Activated CD8-positive, alpha-beta T cell treated with anti-CD3 and anti-CD28 coated beads, Interleukin-2, amount 10 ng/mL, durations not matched to agents 7 days and 5 days (primary cell): ENCODE results near the gene ARL2. TPM values are rescaled to one million over a fixed set of nuclear protein-coding genes. Genes with fewer than 3 reads are reported as not detected.
"Not testable (repeated sequence)": the region's sequence is repeated elsewhere in the genome, so short reads cannot be mapped to it uniquely, and the experiment has no call there.

ENCODE experiments used
- ATAC-seq: fragments of 150-1000 bp; cut with Tn5 transposase; one replicate; pipeline ENCODE4 v1.10.0; 2021; ENCODE audit warnings: moderate library complexity
- CTCF ChIA-PET: fragments of 350-600 bp; sonication (Branson Sonifier 250); formaldehyde crosslinking; loops from one replicate; lab custom pipeline; 2021; ENCODE audit warnings: antibody characterized with exemption; lab: Charles Lee
- POLR2A ChIA-PET: fragments of 350-600 bp; sonication (Branson Sonifier 250); formaldehyde crosslinking; loops from one replicate; lab custom pipeline; 2021; ENCODE audit warnings: antibody characterized with exemption; lab: Charles Lee
- DNase-seq: peaks from one replicate; pipeline ENCODE4 v3.0.0-alpha.2; 2020
- H3K27ac Mint-ChIP-seq: one replicate; pipeline ENCODE4 v1.8.0; 2021; ENCODE audit warnings: mild to moderate bottlenecking, mixed read lengths
- H3K27me3 Mint-ChIP-seq: one replicate; pipeline ENCODE4 v1.8.0; 2021; ENCODE audit warnings: low read depth, mixed read lengths
- H3K36me3 Mint-ChIP-seq: one replicate; pipeline ENCODE4 v1.8.0; 2021; ENCODE audit warnings: low read depth, mixed read lengths
- H3K4me1 Mint-ChIP-seq: one replicate; pipeline ENCODE4 v1.8.0; 2021; ENCODE audit warnings: low read depth, mixed read lengths
- H3K4me3 Mint-ChIP-seq: one replicate; pipeline ENCODE4 v1.8.0; 2021; ENCODE audit warnings: mild to moderate bottlenecking, mixed read lengths
- H3K9me3 Mint-ChIP-seq: one replicate; pipeline ENCODE4 v1.8.0; 2022; ENCODE audit warnings: mixed read lengths; ENCODE audit not compliant: insufficient read depth
- total RNA-seq, 2 experiments: library from RNA; stranded (reverse); gene quantifications; one replicate each; pipeline ENCODE4 v1.2.3, GENCODE V29; 2021

Gene ARL2
- total RNA-seq, 2 experiments from 2014 or later, result 69.1 to 79.2 TPM

DNA sequence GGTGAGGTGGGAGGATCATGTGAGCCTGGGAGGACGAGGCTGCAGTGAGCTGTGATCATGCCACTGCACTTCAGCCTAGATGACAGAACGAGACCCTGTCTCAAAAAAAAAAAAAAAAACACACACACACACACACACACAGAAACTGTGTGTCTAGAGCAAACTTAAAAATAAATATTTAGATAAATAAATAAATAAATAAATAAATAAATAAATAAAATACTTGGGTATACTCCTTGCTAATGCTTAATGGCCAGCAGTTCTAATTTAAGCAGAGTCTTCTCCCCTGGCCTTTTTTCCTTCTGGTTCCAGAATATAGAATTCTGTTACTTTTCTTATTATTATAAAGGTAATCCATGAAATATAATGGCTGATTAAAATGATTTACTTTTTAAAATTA is 5.1 kb upstream of the ARL2 start:
- no peak overlapping the region for H3K27ac Mint-ChIP-seq
- peaks cover 8% of the 10 kb centered on the region for H3K4me1 Mint-ChIP-seq
- no peak for DNase-seq
- no peaks in the 10 kb centered on the region for H3K36me3 Mint-ChIP-seq
- H3K4me3 Mint-ChIP-seq, result no peak overlapping the region
- ChIA-PET CTCF (interaction anchor here (1.3 kb wide), 1 partner anchor 12 kb away, joined by 7 read pairs; the partner anchor contains the start of gene BATF2), POLR2A (no interaction called here)
- no peaks in the 10 kb centered on the region for H3K9me3 Mint-ChIP-seq
- no peak for ATAC-seq
- H3K27me3 Mint-ChIP-seq, result no peaks in the 10 kb centered on the region

DNA sequence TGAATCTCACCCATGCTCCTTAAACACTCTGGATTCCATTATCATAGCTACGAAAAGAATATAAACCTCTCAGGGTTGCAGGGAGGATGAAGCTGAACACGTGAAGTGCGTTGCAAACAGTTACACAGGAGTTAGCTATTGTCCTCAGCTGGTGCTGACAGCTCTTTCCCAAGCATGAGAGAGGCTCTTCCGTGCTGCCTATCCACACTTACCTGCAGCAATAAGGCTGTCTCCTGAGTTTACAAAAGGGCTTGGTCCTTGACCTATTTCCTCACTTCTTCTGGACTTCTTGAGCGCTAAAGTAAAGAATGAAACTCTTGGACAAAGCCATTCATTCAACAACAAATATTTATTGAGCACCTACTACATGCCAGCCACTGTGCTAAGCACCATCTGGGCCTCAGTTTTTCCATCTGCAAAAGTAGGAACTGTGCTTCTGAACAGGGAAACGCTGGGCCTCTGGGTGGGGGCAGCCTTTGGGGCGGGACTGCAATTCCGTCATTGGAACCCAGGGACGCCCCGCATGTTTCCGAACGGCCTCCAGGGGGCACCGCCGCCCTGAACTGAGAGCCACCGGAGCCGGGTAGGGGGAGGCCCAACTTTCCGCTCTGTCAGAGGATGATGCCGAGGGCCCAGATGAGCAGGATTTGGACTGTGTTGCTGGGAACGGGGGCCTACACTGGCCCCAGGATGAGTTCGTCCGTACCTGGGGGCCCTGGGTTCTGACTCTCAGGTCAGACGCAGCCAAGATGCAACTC is 651 bp upstream of the ARL2 start:
- Mint-ChIP-seq H3K4me3 (peak overlapping the region; percentile 81), H3K4me1 (peaks cover 25% of the 10 kb centered on the region), H3K36me3 (peaks cover 19% of the 10 kb centered on the region), H3K9me3 (no peaks in the 10 kb centered on the region), H3K27ac (peak overlapping the region; percentile 94), H3K27me3 (no peaks in the 10 kb centered on the region)
- ChIA-PET CTCF (interaction anchor here (0.6 to 4.3 kb wide), 54 partner anchors 10 to 316 kb away, joined by 3 to 47 read pairs (median 5); partner anchors contain the start of genes BATF2, CDC42BPG, CDCA5 and FAU), POLR2A (interaction anchor here (0.5 to 3.2 kb wide), 12 partner anchors 13 to 239 kb away, joined by 3 to 14 read pairs (median 4); partner anchors contain the start of genes FAU, MRPL49, PPP2R5B and SAC3D1)
- ATAC-seq (peak; percentile 86), DNase-seq (peak; percentile 95)

DNA sequence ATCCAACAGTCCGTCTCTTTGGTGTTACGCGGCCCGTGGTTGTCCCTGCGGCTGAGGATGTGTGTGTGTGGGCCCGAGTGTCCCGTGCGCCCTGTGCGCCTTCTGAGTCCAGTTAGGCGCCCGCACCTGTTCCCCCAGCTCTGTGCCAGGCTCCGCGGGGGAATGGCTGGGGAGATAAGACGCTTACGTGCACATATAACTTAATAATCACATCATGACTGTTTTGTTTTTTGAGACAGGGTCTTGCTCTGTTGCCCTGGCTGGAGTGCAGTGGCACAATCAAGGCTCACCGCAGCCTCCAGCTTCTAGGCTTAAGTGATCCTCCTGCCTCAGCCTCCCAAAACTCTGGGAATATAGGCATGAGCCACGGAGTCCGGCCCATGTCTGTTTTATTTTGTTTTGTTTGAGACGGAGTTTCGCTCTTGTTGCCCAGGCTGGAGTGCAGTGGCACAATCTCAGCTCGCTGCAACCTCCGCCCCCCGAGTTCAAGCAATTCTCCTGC is 817 bp downstream of the ARL2 start:
- Mint-ChIP-seq H3K9me3 (no peaks in the 10 kb centered on the region), H3K4me1 (peaks cover 27% of the 10 kb centered on the region), H3K27me3 (no peaks in the 10 kb centered on the region), H3K27ac (peak overlapping the region; percentile 95), H3K36me3 (peaks cover 27% of the 10 kb centered on the region), H3K4me3 (peak overlapping the region; percentile 91)
- DNase-seq (no peak), ATAC-seq (no peak)
- ChIA-PET CTCF (interaction anchor here (0.7 to 4.3 kb wide), 35 partner anchors 12 to 240 kb away, joined by 3 to 47 read pairs (median 6); partner anchors contain the start of genes BATF2, CDC42BPG, CDCA5 and FAU), POLR2A (interaction anchor here (1.0 to 3.2 kb wide), 10 partner anchors 13 to 204 kb away, joined by 3 to 14 read pairs (median 6); partner anchors contain the start of genes CDCA5, FAU, MRPL49 and PPP2R5B)

DNA sequence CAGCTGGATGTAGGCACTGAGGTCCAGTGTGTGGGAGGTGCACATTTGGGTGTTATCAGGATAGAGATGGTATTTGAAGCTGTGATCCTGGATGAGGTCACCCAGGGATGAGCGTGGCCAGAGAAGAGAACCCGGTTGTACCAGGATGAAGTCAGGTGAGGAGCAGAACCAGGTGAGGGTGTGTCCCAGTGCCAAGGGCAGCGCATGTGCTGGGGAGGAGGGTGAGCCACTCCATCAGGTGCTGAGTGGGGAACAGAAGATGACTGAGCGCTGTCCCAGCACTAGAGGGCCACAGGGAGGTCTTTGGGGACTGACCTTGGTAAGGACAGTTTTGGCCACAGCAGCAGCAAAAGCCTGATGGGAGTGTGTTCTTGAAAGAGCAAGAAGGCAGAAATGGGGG is 2.7 kb downstream of the ARL2 start:
- Mint-ChIP-seq H3K4me1 (peaks cover 37% of the 10 kb centered on the region), H3K27me3 (no peaks in the 10 kb centered on the region), H3K27ac (peak overlapping the region; percentile 29), H3K4me3 (no peak overlapping the region), H3K9me3 (no peaks in the 10 kb centered on the region), H3K36me3 (peaks cover 33% of the 10 kb centered on the region)
- CTCF ChIA-PET, result no interaction called here
- ATAC-seq (no peak), DNase-seq (no peak)
- POLR2A ChIA-PET, result no interaction called here

DNA sequence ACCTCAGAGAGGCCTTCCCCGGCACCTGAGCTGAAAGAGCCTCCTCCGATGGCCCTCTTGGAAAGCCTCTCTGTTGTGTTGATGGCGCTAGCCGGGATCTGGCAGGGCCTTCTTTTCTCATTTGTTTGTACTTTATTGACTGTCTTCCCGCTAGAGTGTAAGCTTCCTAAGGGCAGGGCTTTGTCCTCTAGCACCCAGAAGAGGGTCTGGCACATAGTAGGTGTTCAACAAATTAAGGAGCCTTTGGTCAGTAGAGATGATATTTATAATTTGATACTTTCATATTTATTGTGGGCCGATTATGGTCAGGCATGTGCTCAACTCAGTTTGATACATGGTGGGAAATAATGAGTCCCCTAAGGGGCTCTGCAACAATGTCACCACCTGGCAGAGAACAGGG is 4.0 kb downstream of the ARL2 start:
- POLR2A ChIA-PET, result interaction anchor here (1.6 kb wide), 1 partner anchor 23 kb away, joined by 6 read pairs; the partner anchor contains the start of gene SAC3D1
- DNase-seq, result no peak
- peaks cover 38% of the 10 kb centered on the region for H3K36me3 Mint-ChIP-seq
- no peaks in the 10 kb centered on the region for H3K9me3 Mint-ChIP-seq
- CTCF ChIA-PET, result interaction anchor here (1.5 kb wide), 1 partner anchor 94 kb away, joined by 5 read pairs; the partner anchor contains the start of gene TM7SF2
- no peak for ATAC-seq
- H3K4me1 Mint-ChIP-seq, result peaks cover 39% of the 10 kb centered on the region
- no peaks in the 10 kb centered on the region for H3K27me3 Mint-ChIP-seq
- H3K27ac Mint-ChIP-seq, result no peak overlapping the region
- no peak overlapping the region for H3K4me3 Mint-ChIP-seq

DNA sequence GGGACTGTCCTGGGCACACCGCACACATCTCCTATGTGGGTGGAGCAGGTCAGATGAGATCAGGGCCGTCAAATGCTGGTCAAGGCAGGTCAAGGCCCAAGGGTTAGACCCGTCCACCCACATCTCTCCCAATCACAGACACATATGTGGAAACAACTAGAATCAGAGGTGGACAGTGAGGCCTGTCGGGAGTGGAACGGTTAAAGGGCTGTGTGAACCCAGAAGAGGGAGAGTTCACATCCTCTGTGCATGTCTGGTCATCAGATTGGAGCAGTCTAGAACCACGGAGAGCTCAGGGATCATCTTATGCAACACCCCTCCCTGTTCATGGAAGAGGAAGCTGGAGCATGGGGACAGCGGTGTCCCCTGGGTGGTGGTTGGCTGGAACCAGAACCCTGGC is 5.9 kb downstream of the ARL2 start:
- ChIA-PET CTCF (no interaction called here), POLR2A (no interaction called here)
- no peak for DNase-seq
- Mint-ChIP-seq H3K36me3 (peaks cover 38% of the 10 kb centered on the region), H3K27me3 (no peaks in the 10 kb centered on the region), H3K4me1 (peaks cover 31% of the 10 kb centered on the region), H3K4me3 (no peak overlapping the region), H3K27ac (no peak overlapping the region), H3K9me3 (no peaks in the 10 kb centered on the region)
- ATAC-seq, result no peak

DNA sequence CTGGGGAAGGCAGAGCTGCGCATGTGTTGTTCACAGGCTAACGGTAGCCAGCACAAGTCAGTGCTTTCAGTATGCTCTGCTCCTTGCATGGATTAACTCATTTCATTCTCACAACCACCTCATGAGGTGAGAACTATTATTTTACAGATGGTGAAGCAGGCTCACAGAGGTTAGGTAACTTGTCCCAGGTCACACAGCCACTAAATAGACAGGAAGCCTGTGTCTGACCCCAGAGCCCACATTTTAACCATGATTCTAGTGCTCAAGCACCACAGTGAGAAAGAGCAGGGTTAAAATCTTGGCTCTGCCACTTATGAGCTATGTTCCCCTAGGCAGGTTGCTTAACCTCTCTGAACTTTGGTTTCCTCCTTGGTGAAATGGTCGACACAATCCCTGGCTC is 7.0 kb downstream of the ARL2 start:
- Mint-ChIP-seq H3K4me3 (no peak overlapping the region), H3K4me1 (peaks cover 26% of the 10 kb centered on the region), H3K36me3 (peaks cover 38% of the 10 kb centered on the region), H3K9me3 (no peaks in the 10 kb centered on the region), H3K27me3 (peaks cover 2% of the 10 kb centered on the region), H3K27ac (peak overlapping the region; percentile 43)
- ChIA-PET CTCF (no interaction called here), POLR2A (interaction anchor here (1.0 kb wide), 1 partner anchor 9 kb away, joined by 6 read pairs; no protein-coding TSS in a partner anchor)
- peak; percentile 53 for DNase-seq
- ATAC-seq, result peak; percentile 57

DNA sequence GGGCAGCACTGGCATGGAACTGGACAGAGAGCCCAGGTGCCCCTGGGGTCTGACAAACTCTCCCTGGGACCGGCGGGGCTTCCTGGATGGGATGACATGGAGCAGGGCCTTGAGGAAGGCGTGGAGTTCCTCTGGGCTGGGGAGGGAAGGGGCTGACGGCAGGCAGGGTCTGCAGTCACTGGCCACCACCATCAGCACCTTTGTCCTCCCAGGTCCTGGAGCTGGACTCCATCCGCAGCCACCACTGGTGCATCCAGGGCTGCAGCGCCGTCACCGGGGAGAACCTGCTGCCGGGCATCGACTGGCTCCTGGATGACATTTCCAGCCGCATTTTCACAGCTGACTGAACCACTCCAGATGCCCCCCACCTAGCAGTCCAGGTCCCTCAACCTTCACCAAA is 7.5 kb downstream of the ARL2 start:
- Mint-ChIP-seq H3K36me3 (peaks cover 35% of the 10 kb centered on the region), H3K27ac (peak overlapping the region; percentile 43), H3K4me1 (peaks cover 22% of the 10 kb centered on the region), H3K27me3 (peaks cover 2% of the 10 kb centered on the region), H3K9me3 (no peaks in the 10 kb centered on the region), H3K4me3 (no peak overlapping the region)
- ChIA-PET CTCF (no interaction called here), POLR2A (interaction anchor here (1.0 kb wide), 1 partner anchor 8 kb away, joined by 6 read pairs; no protein-coding TSS in a partner anchor)
- DNase-seq (no peak), ATAC-seq (no peak)

DNA sequence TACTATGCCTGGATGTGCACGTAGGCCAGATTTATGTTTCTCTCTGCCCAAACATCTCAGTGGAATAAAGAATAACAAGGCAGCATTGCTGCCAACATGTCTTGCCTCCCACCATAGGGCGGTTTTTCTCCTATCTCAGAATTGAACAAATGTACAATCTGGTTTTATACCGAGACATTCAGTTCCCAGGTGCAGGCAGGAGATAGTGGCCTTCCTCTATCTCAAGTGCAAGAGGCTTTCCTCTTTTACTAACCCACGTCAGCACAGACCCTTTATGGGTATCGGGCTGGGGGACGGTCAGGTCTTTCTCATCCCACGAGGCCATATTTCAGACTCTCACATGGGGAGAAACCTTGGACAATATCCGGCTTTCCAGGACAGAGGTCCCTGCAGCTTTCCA is 9.5 kb downstream of the ARL2 start:
- H3K9me3 Mint-ChIP-seq, H3K4me3 Mint-ChIP-seq, H3K27me3 Mint-ChIP-seq, ATAC-seq, H3K27ac Mint-ChIP-seq, POLR2A ChIA-PET, DNase-seq, CTCF ChIA-PET: not testable (repeated sequence)
- Mint-ChIP-seq H3K36me3 (peaks cover 21% of the 10 kb centered on the region), H3K4me1 (peaks cover 34% of the 10 kb centered on the region)

DNA sequence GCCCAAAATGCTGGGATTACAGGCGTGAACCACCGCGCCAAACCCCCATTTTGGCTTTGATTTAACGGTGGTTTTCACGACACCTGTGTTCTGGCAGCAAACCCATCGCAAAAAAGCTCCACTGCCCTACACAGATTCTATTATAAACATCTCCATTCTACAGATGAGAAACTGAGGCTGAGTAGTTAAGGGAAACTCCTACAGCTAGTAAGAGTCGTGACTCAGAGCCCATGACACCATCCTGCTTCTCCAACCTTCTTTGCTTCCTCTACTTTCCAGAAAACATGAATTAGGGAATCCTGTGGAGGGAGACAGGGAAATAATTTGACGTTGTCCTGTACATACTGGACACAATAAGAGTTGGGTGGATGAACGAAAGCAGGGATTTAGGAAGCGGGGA is 12.8 kb downstream of the ARL2 start:
- Mint-ChIP-seq H3K9me3 (no peaks in the 10 kb centered on the region), H3K4me1 (peaks cover 26% of the 10 kb centered on the region), H3K27ac (peak overlapping the region; percentile 91), H3K36me3 (peaks cover 9% of the 10 kb centered on the region), H3K27me3 (peaks cover 2% of the 10 kb centered on the region), H3K4me3 (peak overlapping the region; percentile 75)
- CTCF ChIA-PET, result interaction anchor here (1.1 to 5.9 kb wide), 5 partner anchors 13 to 179 kb away, joined by 3 to 47 read pairs (median 4); partner anchors contain the start of genes ARL2 and SAC3D1
- ATAC-seq, result no peak
- POLR2A ChIA-PET, result interaction anchor here (1.0 to 4.2 kb wide), 3 partner anchors 12 to 84 kb away, joined by 3 to 15 read pairs (median 7); partner anchors contain the start of genes ARL2 and SAC3D1
- no peak for DNase-seq

DNA sequence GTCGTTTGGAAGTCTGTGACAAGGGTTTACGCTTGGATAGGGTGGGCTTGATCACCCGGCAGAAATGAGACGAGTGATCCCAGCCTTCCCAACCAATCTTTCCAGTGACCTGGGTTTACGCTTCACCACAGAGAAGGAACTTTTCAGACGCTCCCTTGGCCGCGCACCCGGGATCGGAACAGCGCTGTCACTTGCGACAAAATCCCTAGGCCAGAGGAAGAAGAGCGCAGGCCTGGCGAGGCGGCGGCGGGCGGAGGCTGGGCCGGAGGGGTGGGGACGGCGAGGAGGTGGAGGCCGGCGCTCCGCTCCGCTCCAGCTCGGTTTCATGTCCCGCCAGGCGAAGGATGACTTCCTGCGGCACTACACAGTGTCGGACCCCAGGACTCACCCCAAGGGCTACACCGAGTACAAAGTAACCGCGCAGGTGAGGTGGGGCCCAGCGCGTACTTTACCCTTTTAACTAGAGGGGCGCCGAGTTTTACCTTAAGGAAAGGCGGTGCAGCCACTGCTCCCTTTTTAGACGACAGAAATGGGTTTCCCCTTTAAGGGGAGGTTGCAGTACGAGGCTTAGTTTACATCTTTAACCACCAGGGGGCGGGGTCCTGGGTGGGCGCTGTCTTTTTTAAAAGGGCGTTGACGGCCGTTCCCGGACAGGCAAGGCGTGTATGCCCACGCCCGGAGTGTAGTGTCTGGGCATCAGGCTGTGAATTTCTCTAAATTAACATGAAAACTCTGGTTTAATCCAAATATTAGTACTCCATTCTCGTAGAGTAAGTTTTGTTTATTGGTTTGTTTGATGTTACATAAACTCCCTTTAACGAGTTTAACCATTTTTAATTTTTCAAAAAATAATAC is 13.5 kb downstream of the ARL2 start, which contains the start of gene SNX15:
Gene SNX15, plus strand, starts transcription at position 227 of the 855 bp plus-strand sequence. Its CDS starts 99 bp downstream, at position 326.
- CTCF ChIA-PET, result interaction anchor here (0.8 to 5.9 kb wide), 7 partner anchors 13 to 179 kb away, joined by 3 to 47 read pairs (median 4); partner anchors contain the start of genes ARL2 and SAC3D1
- peaks cover 2% of the 10 kb centered on the region for H3K27me3 Mint-ChIP-seq

More for the DNA sequence above, 13.5 kb downstream of the ARL2 start, which contains the start of gene SNX15:
- Mint-ChIP-seq H3K4me3 (peak within 1 kb of the TSS; percentile 75), H3K27ac (peak within 1 kb of the TSS; percentile 91), H3K9me3 (no peaks in the 10 kb centered on the region), H3K4me1 (peaks cover 22% of the 10 kb centered on the region), H3K36me3 (peaks cover 5% of the 10 kb centered on the region)
- DNase-seq (peak; percentile 96), ATAC-seq (peak; percentile 92)
- POLR2A ChIA-PET, result interaction anchor here (1.0 to 4.2 kb wide), 3 partner anchors 13 to 83 kb away, joined by 3 to 15 read pairs (median 7); partner anchors contain the start of genes ARL2 and SAC3D1
